Measurements from ENCODE around the gene TRIM2.

The TRIM2 gene

DNA sequence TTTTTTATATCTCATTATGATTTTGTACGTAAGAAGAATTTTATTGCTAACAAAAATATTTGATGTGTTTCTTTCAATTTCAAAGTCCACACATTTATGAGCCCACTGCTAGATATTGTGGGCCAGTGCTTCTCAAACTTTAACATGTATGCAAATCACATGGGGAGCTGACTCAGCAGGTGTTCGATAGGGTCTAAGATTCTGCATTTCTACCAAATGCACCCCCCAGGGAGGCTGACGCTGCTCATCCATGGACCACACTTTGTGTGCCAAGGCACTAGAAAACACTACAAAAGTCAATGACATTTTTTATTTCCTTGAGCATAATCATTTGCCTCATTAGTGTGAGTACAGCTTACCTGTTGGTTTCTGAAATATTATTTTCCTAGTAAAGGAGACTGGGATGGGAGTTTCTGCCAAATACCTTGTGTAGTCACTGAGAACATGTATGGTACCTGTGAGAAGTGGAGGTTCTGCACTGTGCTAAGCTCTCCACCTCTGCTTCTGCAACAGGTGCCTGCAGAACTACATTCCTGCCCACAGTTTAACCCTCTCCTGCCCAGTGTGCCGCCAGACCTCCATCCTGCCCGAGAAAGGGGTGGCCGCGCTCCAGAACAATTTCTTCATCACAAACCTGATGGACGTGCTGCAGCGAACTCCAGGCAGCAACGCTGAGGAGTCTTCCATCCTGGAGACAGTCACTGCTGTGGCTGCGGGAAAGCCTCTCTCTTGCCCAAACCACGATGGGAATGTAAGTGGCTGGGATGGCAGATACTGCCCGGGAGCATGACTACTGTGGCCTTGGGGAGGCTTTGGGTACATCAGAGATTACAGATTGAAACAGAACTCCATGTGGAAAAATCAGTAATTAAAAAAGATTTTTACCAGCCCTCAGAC lies 71.4 kb downstream of the TRIM2 start:
- no peak for DNase-seq (ENCODE audit: low read depth)

DNA sequence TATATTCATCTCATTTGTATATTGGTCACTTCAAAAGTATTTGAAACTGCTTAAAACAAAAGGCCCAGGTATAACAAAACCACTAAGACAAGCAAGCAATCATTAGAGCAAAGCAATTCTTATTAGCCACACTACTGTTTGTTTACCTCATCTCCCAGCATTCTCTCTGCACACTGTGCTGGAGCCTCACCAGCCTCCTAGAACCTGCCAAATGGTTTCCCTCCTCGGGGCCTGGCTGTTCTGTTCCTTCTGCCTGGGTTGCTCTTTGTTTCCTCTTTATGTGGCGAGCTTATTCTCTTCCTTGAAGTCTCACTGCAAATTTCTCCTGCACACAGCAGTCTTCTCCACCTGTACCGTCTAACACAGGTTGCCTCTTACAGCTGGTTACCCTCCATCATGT lies 72.7 kb downstream of the TRIM2 start:
- DNase-seq (ENCODE audit: low read depth), result no peak

DNA sequence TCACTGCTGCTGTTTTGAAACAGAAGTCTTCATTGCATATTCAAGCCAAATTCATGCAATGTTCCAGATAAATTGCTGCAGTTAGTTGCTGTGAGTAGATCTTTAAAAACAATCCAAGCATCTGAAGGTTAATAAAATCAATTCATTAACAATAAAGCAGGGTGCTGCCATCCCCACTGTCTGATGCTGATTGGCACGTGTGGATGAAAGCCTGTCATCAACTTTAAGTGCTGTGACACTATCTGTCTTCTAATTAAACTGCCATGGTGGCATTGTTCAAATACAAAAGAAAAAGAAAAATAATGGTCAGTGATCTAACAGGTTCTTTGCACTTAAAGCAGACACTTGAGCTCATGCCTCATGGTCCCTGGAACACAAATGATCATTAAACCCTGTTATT lies 77.2 kb downstream of the TRIM2 start:
- DNase-seq (ENCODE audit: low read depth), result no peak

DNA sequence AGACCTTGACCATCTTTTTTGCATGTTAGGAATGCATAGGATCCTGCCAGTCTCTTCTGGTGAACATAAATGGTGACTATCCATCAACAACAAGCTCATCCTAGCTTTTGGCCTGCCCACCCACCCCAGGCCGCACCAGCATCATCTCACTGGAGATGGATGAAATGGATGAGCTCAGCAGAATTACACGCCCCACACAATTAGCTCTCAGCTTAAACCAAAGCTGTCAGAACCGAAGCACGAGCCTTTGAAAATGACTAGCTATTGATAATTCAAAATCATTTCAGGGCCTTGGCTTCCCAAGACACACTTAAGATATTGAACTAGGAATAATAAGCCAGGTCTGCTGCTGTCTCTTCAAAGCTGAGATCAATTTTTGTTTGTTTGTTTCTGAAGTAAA lies 77.8 kb downstream of the TRIM2 start:
- DNase-seq (ENCODE audit: low read depth), result no peak

DNA sequence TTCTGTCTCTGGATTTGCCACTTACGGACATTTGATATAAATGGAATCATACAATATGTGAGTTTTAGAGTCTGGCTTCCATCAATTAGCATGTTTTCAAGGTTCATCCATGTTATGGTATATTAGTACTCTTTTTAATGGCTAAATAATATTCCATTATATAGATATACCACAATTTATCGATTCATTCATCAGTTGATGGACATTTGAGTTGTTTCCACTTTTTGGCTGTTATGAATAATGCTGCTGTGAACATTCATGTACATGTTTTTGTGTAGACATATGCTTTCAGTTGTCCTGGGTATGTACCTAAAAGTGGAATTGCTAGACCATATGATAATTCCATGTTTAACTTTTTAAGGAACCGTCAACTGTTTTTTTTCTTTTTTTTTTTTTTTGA lies 79.0 kb downstream of the TRIM2 start:
- no peak for DNase-seq (ENCODE audit: low read depth)

DNA sequence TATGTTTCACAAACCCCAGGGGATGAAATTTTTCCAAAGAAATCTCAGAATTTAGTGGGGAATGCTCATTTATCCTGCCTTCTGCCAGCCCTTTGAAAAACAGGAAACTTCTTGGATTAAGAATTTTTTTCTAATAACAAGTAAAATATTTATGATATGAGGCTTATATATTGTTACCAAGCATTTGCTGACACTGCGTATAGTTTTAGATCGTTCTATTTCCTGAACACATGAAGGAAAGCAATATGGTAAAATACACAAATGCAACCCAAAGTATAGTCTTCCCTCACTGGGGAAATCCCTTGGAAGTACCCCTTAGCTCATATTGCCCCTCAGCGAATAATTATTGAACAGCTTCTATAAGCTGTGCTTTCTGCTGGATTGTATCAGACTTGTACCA lies 85.9 kb downstream of the TRIM2 start:
- DNase-seq (ENCODE audit: low read depth), result no peak

DNA sequence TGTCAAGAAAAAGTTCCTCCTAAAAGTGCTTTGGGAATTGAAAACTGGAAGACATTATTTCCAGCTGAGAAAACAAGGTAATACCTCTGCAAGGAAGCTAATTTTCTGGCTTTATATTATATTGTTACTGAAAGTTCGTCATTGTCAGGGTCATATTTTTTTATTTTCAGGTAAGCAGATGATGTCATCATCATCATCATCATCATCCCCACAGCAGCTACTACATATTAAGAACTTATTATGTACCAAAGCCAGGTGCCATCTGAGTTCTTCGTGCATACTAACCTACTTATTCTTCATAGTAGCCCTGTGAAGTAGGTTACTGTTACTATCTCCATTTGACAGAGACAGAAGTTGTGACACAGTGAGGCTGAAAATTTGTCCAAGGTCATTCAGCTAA lies 87.3 kb downstream of the TRIM2 start:
- no peak for DNase-seq (ENCODE audit: low read depth)

DNA sequence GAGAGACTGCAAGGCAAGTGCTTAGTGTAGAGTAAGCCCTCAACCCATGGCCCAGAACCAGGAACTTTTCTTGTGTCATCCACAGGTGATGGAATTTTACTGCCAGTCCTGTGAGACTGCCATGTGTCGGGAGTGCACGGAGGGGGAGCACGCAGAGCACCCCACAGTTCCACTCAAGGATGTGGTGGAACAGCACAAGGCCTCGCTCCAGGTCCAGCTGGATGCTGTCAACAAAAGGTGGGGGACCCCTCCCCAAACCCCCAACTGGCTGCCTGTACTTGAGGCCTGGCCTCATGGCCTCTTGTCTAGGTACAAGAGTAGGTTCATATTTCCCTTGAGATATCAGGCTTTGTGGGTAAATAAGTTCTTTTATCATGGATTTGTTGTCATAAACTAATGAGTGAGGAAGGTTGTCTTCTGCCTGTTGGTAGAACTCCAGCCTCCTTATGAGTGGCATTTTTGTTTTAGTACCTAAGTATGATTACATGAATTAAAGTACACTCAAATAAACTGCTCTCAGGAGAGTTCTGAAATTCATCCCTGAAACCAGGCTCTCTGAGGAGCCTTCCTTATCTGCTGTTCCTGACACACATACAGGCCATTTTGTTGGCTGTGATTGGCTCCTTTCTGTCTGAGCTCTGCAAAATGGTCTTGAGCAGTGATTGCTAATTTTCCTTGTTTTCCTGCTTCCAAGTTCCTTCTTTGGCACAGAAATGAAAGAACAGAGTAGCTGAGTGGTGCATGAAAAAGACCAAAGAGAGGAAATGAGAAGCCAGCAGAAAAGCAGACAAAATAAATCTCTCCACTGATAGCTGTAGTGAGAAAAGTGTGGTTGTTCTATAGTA lies 88.9 kb downstream of the TRIM2 start:
- DNase-seq (ENCODE audit: low read depth), result no peak

DNA sequence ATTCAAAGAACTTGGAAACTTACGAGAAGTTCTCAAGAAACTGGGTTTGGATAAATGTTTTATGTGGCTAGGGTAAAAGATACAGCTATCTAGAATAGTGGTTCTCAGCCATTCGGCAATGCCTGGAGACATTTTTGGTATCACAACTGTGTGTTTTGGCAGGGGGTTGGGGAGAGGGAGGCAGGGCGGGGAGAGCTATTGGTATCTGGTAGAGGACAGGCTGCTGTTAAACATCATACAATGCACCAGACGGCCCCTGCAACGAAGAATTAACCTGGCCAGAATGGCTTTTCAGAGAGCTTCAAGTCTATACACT lies 89.5 kb downstream of the TRIM2 start:
- no peak for DNase-seq (ENCODE audit: low read depth)

DNA sequence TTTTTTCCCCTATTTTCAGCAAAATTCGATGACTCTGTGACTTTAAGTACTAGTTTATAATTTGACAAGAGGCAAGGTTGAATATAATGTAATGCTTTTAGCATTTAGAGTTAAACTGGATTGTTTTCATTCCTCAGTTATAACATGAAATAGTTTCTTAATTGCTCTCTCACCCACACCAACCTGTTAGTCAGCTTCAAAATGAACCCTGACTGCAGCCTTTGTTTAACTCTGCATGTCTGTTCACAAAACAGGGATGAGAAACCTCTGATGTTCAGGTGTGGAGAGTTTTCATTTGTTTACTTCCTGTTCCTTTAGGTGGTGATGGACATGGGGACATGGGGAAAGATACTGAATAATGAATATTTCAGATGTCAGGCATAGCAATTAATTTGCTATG lies 90.4 kb downstream of the TRIM2 start:
- no peak for DNase-seq (ENCODE audit: low read depth)

DNA sequence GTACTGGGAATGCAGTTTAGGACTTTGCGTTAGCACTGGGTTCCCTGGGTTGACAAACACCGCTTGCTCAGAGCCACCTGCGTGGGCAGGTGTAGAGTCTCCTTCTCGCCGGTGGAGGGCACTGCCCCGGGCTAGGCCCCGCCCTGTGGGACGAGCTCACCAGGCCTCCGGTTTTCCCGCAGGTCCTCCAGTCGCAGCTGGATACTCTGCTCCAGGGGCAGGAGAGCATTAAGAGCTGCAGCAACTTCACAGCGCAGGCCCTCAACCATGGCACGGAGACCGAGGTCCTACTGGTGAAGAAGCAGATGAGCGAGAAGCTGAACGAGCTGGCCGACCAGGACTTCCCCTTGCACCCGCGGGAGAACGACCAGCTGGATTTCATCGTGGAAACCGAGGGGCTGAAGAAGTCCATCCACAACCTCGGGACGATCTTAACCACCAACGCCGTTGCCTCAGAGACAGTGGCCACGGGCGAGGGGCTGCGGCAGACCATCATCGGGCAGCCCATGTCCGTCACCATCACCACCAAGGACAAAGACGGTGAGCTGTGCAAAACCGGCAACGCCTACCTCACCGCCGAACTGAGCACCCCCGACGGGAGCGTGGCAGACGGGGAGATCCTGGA lies 91.0 kb downstream of the TRIM2 start:
- no peak for DNase-seq (ENCODE audit: low read depth)

DNA sequence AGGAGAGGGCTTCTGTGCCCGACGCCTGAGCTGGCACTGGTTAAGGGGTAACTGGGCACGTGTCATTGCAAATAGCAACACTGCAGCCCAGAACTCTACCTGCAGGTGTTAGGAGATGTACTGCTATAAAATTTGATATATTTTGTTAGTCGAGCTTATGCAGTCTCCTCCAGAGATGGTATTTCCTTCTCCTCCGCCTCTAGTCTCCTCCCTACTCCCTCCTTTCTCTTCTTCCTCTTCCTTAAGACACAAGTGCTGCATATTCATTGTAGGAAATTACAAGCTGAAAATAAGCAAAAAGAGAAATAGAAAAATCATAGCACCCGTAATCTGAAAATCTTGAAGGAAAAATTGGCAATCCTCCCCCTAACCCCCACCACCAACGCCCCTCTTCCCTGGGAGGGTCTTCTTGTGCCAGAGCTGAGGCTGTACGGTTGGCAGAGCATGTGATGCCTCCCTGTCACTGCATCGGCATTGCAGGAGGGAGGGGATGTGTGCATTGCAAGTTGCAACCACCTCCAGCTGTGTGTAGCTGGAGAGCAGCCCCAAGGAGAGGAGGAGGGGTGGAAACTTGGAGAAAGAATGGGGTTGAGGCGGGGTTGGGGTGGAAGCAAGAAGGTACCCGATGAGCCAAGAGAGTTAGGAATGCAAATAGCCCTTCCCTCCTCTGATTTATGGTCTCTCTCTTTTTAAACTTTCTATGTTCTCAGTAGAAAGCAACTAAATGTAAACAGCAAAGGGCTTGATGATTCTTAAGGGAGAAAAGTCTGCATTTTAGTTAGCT lies 92.0 kb downstream of the TRIM2 start:
- DNase-seq (ENCODE audit: low read depth), result no peak

DNA sequence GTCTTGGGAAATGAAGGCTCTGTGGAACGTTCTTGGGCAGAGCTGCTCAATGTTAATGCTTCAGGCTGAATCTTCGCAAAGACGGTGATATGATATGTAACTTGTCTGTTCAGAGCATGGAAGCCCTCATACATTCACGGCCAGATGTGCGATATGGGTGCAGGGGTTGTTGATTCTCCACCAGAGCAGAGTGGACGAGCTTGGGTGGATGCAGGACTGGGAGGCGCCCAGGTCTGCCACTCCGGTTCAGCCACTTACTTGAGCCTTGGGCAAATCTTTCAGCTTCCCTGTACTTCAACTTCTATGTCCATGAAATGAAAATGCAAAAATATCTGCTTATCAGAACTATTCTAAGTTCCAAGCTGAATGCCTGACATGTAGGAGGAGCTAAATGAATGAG lies 92.9 kb downstream of the TRIM2 start:
- DNase-seq (ENCODE audit: low read depth), result no peak

DNA sequence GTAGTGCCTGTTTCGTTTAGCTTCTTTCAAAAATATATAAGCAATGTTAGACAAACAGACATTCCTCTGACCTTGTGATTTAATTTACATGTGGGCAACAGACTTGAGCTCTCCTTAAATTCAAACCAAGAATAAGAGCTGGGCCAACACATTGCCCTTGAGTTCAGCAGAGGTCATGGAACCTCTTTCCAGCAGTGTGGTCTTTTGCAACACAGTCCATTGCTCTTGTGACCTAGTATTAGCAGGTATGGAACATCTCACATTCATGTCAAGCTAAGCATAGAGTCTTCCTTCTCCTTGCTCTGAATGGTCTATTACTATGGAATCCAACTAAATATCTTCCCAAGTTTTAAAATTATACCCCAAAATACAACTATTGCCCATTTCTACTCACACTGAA lies 106.5 kb downstream of the TRIM2 start:
- DNase-seq (ENCODE audit: low read depth), result no peak

DNA sequence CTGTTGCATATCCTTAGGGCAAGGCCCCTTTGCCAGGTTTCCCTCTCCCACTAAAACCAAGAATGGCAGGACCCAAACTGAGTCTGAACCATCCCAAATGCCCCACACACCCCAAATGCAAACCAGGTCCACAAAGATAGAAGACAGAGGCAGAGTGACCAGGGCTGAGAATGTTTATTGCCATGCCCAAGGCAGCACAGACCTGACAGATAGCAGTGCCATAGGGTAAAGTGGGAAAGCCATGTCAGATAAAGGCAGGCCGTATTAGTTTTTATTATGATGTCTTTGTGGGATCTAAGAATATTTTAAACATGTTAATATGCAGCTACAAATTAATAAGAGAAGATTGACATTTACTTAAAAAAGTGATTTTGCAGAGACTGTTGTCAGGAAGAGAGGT lies 110.7 kb downstream of the TRIM2 start:
- DNase-seq (ENCODE audit: low read depth), result no peak

DNA sequence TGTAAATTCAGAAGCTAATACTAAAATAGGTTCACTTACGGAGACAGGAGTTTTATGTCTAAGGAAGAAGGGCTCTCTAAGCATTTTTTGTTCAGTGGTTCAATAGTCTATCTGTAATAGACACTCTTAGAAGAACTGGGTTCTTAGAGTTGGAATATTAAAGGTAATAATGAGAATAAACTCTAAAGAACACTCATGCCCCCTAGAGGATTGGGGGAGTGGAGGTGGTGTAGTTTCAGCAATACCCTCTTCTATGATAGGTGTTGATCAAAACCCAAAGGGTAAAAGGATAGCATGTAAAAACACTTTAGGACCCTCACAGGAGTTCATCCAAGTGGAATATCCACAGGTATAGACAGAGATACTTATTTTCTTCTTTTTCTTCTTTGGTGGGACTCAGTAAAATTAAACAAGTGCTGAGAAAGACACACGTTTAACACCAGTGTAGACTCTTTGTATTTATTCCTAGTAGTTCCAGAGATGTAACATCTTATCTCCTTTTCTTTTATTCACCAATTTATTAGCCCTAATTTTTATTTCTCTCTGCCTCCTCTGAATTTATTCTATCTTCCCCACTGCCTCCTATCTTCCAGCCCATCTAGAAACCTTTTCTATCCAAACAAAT lies 114.6 kb downstream of the TRIM2 start:
- DNase-seq (ENCODE audit: low read depth), result no peak

DNA sequence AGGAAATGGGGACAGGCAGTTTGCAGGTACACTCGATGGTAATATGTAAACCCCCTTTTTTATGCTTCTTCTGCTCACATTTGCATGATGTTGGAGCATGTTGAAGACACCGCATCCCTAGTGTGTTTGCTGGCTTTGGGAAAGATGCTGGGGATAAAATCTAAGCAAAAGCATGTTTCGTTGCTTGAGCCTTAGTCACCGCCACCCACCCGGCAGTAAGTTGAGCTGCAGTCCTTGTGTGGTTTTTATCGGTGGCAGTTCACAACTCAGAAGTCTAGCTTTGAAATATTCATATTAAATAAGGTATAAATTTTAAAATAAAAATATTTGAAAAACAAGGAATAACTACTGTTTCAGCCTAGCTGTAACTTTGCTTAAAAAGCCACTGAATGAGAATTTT lies 118.5 kb downstream of the TRIM2 start:
- no peak for DNase-seq (ENCODE audit: low read depth)

DNA sequence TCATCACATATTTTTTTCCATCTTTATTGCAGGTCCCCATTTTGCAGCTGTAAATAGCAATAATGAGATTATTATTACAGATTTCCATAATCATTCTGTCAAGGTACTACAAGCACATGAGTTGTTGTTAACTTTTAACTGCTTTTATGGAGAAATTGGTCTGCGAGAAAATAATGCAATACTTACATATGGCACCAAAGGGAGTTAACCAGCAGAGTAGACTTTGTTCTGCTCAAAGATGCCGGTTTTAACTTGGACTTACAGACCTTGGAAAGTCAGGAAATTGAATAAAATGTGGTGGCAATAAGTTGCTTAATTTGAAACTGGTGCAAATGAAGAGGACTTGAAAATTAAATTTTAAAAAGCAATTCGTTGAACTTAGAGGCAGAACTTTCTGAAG lies 119.8 kb downstream of the TRIM2 start:
- DNase-seq (ENCODE audit: low read depth), result no peak

DNA sequence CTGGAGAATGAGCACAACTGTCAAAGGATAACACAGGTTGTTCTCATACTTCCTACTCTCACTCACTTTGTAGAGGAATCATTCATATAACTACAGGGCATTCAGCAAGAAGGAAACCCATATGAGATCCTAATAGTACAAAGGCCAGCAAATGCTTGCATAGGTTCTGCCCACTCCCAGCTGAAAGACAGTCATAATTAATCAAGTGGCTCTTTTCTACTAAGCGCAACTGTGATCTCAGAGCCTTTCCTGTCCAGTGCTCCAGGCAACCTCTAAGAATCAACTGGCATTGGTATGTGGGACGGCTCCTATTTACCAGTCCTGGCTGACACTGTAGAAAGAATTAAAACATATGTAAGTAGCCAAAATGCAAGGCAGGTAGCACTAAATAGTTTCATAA lies 121.3 kb downstream of the TRIM2 start:
- DNase-seq (ENCODE audit: low read depth), result no peak

DNA sequence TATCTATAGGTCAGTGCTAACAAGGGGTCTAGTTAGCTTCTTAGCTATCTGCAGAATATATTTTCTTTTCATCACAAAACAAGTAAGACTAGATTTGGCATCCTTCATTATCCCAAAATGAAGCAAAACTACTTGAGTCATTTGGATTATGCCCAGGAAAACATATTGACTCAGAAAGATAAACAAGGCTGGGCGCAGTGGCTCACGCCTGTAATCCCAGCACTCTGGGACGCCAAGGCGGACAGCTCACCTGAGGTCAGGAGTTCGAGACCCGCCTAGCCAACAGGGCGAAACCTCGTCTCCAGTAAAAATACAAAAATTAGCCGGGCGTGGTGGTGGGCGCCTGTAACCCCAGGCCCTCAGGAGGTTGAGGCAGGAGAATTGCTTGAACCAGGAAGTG lies 122.3 kb downstream of the TRIM2 start:
- DNase-seq (ENCODE audit: low read depth), result no peak

DNA sequence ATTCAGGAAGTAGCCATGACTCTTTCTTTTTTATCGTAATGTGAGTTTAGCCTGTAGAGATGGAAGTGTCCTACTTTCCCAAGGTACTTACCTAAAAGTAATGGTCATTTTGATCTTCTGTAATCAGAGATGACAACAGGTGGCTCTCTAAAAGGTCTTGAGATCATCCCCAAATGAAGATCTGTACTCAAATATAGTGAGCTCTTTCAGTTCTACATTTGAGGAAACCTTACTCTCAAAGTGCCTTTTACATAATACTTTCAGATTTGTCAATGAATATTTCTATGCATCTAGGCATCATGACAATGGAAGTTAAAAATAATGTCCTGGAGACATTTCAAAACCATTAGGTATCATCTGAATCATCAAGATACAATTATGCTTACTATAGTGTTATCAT lies 123.0 kb downstream of the TRIM2 start:
- DNase-seq (ENCODE audit: low read depth), result no peak

DNA sequence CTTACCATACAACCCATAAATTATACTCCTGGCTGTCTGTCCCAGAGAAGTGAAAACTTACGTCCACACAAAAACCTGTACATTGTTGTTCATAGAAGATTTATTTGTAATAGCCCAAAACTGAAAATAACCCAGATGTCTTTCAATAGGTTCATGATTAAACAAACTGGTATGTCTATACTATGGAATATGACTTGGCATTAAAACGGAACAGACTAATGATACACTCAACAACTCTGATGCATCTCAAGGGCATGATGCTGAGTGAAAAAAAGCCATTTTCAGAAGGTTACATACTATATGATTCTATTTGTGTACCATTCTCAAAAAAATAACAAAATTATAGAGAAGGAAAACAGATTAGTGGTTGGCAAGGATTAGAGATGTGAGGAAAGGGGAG lies 128.7 kb downstream of the TRIM2 start:
- no peak for DNase-seq (ENCODE audit: low read depth)

All from stimulated activated CD8-positive, alpha-beta memory T cell treated with anti-CD3 and anti-CD28 coated beads, Interleukin-15, amount 100 ng/mL, for 1 hour (primary cell).